LNCaP clone FGC (cell line): Measurements from ENCODE around the gene TAF11L3.
A peak's percentile ranks its signal among the peaks of the same experiment; 100 is the strongest.
"Not testable (repeated sequence)": the region's sequence is repeated elsewhere in the genome, so short reads cannot be mapped to it uniquely, and the experiment has no call there.

Source experiments
- DNase-seq: peaks from one replicate; pipeline ENCODE4 v3.0.0-alpha.2; 2011; ENCODE audit warnings: low read depth
- H3K4me3 ChIP-seq: 2 replicates; pipeline ENCODE4 v1.5.1; 2011; ENCODE audit warnings: mild to moderate bottlenecking, low read depth, low read length, control low read depth
- CTCF ChIP-seq: IDR thresholded peaks from 2 replicates; pipeline ENCODE4 v1.5.1; 2012; ENCODE audit warnings: mild to moderate bottlenecking; ENCODE audit not compliant: control insufficient read depth, insufficient read depth; ENCODE audit errors: extremely low read depth

Gene TAF11L3

DNA sequence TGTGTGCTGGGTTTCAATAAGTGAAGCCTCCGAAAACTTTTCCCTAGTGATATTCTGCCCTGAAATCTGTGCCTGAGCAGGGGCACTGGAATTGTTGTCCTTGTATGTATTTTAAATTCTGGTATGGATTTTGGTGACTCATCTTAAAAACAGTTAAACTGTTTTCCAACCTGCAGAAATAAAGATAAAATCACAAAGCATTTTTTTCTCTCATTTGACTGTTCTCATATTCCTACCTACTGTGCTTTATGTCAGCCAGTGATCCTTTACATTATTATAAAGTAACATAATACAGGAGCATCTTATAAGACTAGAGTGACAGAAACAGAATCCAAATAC lies 31.0 kb upstream of the TAF11L3 start:
- TF ChIP-seq CTCF, result no peak

DNA sequence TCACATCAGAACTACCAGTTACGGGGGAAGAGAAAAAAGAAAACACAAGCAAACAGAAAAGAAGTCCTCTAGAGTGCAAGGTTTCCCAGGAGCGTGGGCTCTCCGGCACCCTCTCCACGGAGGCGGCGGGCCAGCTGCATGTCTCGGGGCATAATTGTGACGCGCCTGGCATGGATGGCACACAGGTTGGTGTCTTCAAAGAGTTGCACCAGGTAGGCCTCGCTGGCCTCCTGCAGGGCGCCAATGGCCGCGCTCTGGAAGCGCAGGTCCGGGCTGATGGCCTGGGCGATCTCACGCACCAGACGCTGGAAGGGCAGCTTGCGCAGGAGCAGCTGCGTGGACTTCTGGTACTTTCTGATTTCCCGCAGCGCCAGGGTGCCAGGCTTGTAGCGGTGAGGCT lies 26.9 kb upstream of the TAF11L3 start:
- not testable (repeated sequence) for H3K4me3 ChIP-seq, DNase-seq

More for the DNA sequence above, 31.0 kb upstream of the TAF11L3 start:
- no peak for DNase-seq
- no peak overlapping the region for H3K4me3 ChIP-seq

- no peak for DNase-seq
- no peak for TF ChIP-seq CTCF
- no peak overlapping the region for H3K4me3 ChIP-seq
These were observed 25.4 kb upstream of the TAF11L3 start for GRCh38 chr5:17492770-17493169.

GRCh38 chr5:17497446-17497845 lies 20.7 kb upstream of the TAF11L3 start:
- no peak for DNase-seq
- TF ChIP-seq CTCF, result no peak
- H3K4me3 ChIP-seq, result no peak overlapping the region

GRCh38 chr5:17497931-17498330 lies 20.2 kb upstream of the TAF11L3 start, which contains the start of gene TAF11L2:
TSS of gene TAF11L2 (plus strand) at chr5:17498231.
- H3K4me3 ChIP-seq, DNase-seq: not testable (repeated sequence)

DNA sequence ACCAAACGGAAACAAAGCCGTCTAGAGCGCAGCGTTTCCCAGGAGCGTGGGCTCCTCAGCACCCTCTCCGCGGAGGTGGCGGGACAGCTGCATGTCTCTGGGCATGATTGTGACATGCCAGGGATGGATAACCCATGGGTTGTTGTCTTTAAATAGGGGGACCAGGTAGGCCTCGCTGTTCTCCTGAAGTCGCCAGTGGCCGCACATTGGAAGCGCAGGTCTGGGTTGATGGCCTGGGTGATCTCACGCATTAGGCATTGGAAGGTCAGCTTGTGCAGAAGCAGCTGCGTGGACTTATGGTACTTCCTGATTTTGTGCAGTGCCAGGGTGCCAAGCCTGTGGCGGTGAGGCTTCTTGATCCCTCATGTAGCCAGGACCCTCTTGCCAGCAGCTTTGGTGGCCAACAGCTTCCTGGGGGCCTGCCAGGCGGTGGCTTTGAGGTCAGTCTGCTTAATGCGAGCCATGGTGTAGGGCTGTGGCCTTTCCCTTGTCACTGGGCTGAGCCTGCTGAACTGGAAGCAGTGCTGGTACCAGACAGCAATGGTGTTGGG lies 6.3 kb upstream of the TAF11L3 start:
- TF ChIP-seq CTCF, result no peak
- DNase-seq, result no peak
- no peak overlapping the region for H3K4me3 ChIP-seq

DNA sequence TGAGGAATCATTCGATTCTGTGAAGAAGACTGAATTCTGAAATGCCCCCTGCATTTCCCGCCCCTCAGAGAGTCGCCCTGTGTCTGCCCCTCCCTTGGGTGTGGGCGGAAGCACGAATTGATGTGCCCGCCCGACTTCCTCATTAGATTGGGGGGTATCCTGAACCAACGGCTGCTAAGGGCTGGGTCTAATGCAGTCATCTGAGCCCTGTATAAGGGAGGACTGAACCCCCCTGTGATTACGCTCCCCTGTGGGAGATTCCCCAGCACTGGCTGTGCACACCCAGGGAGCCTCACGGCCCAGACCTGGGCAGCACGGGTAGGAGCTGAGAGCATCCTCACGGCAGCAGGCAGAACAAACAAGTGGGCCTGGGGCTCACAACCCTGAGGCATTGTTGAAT lies 641 bp upstream of the TAF11L3 start:
- not testable (repeated sequence) for DNase-seq, H3K4me3 ChIP-seq

GRCh38 chr5:17519508-17519907 lies 1.3 kb downstream of the TAF11L3 start:
- DNase-seq, result not testable (repeated sequence)

GRCh38 chr5:17521501-17521900 lies 3.3 kb downstream of the TAF11L3 start, which contains the start of gene TAF11L4:
TSS of gene TAF11L4 (plus strand) at chr5:17521801.
- H3K4me3 ChIP-seq, DNase-seq: not testable (repeated sequence)

More at GRCh38 chr5:17519508-17519907, 1.3 kb downstream of the TAF11L3 start:
- not testable (repeated sequence) for H3K4me3 ChIP-seq

DNA sequence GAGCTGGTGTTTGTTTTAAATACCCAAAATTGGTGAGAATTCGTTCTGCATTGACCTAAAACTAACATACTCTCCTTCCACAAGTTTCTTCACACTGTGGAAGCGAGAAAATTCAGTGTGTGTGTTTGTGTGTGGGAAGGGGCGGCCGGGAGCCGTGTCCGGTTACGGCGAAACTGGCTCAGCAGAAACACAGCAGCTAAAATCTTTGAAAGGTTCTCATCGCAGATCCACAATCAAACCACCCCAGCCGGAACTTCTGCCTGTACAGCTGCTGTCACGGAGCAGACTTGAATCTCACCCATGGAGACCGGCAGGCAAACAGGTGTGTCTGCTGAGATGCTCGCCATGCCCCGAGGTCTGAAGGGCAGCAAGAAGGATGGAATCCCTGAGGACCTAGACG lies 6.8 kb downstream of the TAF11L3 start, which contains the start of gene TAF11L5:
Gene TAF11L5 (plus strand): TSS at position 301 of the 400 bp plus-strand sequence.
- DNase-seq, H3K4me3 ChIP-seq: not testable (repeated sequence)

DNA sequence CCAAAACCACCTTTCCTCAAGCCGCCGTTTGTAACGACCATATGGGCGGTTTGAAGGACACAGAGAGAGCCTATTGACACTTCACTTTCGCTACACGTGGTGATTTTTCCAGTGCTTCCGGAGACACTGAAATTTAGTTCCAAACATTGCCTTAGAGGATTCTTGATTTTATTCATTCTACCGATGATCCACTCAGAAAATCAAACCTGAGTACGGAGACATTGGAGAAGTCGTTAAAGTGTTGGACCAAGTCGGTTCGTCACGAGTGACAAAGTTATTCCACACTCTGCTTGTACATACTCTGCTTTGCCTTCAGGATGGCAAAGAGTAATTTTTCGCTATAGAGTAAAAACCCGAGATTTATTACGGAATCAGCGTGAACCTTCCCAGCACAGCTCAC lies 8.3 kb downstream of the TAF11L3 start:
- not testable (repeated sequence) for H3K4me3 ChIP-seq
- peak; percentile 4 for DNase-seq

DNA sequence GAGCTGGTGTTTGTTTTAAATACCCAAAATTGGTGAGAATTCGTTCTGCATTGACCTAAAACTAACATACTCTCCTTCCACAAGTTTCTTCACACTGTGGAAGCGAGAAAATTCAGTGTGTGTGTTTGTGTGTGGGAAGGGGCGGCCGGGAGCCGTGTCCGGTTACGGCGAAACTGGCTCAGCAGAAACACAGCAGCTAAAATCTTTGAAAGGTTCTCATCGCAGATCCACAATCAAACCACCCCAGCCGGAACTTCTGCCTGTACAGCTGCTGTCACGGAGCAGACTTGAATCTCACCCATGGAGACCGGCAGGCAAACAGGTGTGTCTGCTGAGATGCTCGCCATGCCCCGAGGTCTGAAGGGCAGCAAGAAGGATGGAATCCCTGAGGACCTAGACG lies 10.2 kb downstream of the TAF11L3 start, which contains the start of gene TAF11L6:
Gene TAF11L6 (plus strand): TSS at position 301 of the 400 bp plus-strand sequence.
- not testable (repeated sequence) for H3K4me3 ChIP-seq, DNase-seq
